Measurements from ENCODE around the gene CDC42EP5.
A peak's percentile ranks its signal among the peaks of the same experiment; 100 is the strongest.
"Not testable (repeated sequence)": the region's sequence is repeated elsewhere in the genome, so short reads cannot be mapped to it uniquely, and the experiment has no call there.

The CDC42EP5 gene

DNA sequence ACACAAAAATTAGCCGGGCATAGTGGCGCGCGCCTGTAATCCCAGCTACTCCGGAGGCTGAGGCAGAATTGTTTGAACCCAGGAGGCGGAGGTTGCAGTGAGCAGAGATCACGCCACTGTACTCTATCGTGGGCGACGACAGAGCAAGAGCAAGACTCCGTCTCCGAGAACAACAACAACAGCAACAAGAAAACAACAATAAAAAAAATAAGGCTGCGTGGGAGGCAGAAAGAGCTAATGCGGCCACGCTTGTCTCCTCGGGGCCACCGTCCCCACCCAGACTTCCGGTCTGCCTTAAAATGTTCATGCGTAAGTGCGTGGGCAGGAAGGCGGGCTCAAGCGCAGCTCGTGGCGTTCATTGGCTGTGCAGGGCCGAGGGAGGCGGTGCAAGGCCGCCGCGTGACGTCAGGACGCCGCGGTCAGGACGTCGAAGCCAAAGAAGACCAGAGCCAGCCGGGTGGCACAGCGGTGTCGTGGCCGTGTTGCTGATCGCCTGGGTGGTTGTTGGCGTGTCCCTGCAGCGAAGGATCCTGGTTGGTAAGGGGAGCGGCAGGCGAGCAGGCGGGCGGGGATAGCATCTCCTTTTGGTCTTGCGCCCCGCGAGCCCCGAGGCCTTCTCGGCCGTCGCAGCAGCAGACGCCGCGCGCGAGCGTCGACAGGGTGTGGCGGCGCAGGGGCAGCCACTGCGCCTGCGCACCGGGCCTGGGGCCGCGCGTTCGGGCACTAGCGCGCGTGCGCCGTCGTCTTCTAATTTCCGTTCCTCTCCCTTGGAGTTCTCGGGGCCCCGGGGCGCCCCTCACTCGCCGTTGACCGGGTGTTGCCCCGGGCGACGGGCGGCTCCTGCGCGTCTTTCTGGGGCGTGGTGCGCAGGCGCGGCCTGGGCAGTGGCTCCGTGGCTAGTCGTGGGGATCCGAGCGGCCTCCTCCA, 24.1 kb downstream of the CDC42EP5 start, which contains the start of gene LENG8:
TSS of gene LENG8 (plus strand) at position 426 of the 927 bp plus-strand sequence. CDS start 2,146 bp downstream, outside the sequence.
- DNase-seq (ENCODE audit: low read depth in 2 of 2) = peak; percentile 90 to 94

DNA sequence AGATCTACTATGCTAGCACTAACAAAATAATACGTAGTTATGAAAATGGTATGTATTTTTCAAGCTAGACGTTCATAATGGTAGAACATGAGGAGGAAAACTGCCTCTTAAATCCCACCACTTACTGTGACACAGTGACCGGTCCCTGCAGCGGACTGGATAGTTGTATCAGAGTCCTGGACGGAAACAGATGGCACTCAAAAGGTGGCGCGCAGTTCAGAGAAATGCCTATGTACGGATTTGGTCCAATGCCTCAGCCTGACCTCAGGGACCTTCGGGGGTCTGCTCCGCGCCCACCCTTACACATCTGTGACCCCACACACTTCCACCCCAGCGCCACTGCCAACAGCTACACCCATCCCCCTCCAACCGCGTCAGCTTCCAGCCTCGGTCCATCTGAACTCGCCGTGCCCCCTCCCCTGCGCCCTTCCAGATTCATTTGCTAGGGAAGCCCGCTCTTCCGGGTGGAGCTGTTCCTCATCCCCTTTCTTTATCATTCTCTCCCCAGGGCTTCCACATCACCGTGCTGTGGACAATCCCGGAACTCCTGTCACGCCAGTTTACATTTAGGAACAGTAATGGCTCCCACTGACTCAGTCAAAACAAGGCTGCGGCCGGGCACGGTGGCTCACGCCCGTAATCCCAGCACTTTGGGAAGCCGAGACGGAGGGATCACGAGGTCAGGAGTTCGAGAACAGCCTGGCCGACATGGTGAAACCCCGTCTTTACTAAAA, 24.9 kb downstream of the CDC42EP5 start:
- DNase-seq (ENCODE audit: low read depth in 2 of 2) = peak in 1 of 2 donors; percentile 27

DNA sequence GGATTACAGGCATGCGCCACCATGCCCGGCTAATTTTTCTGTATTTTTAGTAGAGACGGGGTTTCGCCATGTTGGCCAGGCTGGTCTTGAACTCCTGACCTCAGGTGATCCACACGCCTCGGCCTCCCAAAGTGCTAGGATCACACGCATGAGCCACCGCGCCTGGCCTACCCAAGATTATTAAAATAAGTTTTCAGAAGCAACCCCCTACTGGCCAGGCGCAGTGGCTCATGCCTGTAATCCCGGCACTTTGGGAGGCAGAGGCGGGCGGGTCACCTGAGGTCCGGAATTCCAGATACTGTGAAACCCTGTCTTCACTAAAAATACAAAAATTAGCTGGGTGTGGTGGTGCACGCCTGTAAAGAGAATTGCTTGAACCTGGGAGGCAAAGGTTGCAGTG, 26.7 kb downstream of the CDC42EP5 start:
- not testable (repeated sequence) for DNase-seq (ENCODE audit: low read depth in 2 of 2)

DNA sequence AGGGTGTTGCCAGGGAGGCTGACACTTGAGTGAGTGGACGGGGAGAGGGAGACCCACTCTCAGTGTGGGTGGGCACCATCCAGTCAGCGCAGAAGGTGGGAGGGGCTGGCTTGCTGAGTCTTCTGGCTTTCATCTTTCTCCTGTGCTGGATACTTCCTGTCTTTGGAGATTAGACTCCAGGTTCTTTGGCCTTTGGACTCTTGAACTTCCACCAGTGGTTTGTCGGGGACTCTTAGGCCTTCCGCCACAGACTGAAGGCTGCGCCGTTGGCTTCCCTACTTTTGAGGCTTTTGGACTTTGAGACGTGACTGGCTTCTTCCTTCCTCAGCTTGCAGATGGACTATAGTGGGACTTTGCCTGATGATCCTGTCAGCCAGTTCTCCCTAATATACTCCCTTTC, 28.4 kb downstream of the CDC42EP5 start:
- DNase-seq (ENCODE audit: low read depth in 2 of 2) = no peak

DNA sequence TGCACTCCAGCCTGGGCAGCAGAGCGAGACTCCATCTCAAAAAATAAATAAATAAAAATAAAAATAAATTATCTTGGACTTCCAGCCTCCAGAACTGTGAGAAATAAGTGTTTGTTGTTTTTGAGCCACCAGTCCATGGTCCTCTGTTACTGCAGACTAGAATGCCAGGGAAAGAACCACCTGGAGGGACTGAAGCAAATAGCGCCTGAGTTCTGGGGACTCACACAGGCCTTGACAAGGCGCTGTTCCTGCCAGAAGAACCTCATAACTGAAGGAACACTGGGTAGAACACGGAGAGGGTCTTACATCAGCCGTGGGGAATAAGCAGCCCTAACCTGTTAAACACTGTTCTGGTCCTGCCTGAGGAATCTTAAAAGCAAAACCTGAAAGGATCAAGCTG, 32.5 kb downstream of the CDC42EP5 start:
- no peak for DNase-seq (ENCODE audit: low read depth in 2 of 2)

DNA sequence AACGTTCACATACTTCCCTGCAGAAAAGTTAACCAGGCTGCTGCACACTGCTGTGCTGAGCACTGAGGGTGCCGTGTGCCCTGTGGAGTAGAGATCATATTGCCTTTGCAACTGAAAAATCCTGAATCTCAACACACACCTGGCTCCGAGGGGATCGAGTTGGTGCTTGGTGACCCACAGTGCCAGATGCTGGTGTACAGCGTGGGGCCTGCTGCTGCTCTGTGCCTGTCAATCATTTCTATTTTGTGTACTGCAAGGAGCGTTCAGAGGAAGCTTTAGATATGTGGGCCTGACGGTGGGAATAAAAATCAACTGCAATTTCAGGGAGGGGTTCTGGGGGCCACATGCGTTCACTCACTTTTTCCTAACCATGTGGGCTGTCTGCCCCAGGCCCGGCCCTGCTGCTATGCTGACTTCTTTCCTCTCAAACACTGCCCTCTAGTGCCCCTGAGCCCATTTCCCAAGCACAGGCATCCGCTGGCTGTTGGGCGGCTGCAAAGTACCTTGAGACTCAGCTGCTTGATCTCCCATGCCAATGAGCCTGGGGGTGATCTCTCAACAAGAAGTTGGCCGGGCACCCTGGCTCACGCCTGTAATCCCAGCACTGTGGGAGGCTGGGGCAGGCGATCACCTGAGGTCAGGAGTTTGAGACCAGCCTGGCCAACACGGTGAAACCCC, 33.8 kb downstream of the CDC42EP5 start:
- no peak for DNase-seq (ENCODE audit: low read depth in 2 of 2)

DNA sequence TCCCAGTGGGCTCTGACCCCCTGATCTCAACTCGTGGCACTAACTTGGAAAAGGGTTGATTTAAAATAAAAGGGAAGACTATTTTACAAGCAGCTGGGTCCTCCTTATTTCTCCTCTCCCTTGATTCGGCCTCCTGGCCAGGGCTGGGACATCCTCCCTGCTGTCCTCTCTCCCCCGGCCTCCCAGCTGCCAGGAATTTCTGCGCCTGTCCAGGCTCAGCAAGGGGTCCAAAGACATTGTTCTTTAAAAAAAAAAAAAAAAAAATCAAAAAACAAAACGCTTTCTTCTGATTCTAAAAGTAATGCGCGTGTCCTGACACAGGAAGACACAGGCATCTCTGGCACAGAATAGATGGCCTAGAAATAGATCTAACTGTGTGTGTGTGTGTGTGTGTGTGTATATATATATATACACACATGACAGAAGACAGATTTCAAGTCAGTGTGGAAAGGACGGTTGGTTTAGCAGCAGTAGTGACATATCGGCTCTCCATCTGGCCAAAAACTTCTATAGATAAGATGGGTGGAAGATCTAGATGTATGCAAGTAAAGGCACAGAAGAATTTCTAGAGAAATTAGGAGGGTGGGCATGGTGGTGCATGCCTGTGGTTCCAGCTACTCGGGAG, 36.4 kb downstream of the CDC42EP5 start:
- DNase-seq (ENCODE audit: low read depth in 2 of 2) = no peak

DNA sequence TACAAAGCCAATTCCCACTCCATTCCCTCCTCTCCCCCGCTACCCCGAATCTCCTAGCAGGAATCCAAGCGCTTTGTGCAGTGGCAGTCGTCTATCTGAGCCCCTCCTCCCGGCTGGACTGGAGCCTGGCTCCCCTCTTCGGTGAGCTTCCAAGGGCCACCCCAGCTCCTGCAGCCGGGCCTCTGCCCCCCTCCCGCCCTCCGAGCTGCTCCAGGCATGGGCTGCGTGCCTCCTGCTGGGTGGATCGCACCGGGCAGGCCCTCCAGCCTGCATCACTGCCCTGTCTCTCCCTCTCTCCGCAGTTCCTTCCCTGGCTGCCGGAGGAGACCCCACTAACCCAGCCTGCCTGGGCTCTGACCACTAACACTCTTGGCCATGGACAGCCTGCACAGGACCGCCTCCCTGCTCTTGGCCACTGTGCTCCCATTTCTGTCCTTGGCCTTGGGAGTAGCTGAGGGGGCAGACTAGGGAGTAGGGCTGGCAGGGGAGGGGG, 37.0 kb downstream of the CDC42EP5 start:
- no peak for DNase-seq (ENCODE audit: low read depth in 2 of 2)

DNA sequence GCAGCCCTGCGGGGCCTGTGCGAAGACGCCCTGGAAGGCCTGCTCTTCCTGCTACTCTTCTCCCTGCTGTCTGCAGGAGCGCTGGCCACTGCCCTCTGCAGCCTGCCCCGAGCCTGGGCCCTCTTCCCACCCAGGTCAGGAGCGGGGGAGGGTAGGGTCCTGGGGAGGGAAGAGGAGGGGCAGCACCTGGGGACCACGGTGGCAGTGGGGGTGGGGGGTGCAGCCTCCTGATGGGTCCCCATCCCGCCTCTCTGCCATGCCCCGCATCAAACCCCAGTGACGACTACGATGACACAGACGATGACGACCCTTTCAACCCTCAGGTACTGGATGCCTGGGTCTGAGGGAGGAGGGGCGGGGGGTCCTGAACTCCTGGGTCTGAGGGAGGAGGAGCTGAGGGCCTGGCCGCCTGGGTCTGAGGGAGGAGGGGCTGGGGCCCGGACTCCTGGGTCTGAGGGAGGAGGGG, 37.5 kb downstream of the CDC42EP5 start:
- no peak for DNase-seq (ENCODE audit: low read depth in 2 of 2)

DNA sequence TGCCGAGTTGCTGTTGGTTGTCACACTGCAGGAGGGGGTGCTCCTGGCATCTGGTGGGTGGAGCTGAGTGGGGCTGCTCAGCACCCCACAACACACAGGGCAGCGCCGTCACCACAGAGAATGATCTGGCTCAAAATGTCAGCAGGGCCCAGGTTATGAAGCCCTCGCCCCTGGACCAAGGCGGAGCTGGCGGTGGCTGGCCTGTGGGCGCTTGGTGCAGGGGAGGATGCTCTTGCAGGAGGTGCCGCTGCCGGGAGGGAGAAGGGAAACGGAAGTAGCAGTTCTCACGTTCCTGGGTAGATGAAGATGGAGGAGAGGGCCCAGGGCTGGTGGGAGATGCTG, 38.3 kb downstream of the CDC42EP5 start:
- no peak for DNase-seq (ENCODE audit: low read depth in 2 of 2)

DNA sequence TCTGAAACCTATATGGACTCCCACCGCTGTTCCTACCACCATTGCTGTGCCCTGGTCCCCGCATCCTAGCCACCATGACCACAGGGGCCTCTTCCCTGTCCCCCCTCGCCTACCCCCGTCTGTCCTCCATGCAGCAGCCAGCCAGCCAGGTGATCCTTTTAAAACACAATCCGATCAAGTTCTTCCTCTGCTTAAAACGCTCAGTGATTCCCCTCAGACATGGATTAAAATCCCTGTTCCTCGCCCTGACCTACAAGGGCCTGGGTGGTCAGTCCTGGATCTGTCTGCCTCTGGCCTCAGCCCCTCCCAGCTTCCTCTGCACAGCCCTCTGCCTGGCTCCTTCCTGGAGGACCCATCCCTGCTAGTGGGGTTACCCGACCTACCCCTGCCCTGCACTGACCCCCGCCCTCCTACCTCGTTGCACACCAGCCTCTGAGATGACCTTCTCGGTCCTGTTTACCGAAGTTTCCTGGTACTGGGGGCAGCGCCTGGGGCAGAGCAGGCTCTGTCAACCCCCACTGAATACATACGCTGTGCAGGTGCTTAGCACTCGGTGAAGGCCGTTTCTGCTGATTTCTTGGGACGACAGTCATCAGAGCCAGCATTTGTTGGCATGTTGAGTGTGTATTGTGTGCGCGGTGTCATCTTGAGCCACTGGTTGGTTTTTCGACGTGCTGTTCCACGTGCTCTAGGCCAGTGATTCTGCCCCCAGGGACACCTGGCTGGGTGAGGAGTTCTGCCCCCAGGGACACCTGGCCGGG, 38.8 kb downstream of the CDC42EP5 start:
- no peak for DNase-seq (ENCODE audit: low read depth in 2 of 2)

DNA sequence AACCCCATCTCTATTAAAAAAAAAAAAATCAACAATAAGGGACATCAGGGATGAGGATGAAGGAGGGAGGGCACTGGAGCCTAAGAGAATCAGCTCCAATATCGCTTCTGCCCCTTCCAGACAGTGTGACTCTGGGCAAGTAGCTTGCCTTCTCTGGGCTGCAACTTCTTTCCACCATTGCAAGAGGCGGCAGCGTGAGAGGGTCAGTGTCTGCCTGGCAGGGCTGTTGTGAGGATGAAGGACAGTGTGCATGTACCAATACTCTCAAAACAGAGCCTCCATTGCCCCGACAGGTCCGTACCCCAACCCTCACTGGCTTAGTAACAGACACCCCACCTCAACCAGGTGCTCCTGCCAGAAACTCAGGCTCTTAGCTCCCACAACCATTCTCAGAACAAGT, 39.4 kb downstream of the CDC42EP5 start:
- no peak for DNase-seq (ENCODE audit: low read depth in 2 of 2)

DNA sequence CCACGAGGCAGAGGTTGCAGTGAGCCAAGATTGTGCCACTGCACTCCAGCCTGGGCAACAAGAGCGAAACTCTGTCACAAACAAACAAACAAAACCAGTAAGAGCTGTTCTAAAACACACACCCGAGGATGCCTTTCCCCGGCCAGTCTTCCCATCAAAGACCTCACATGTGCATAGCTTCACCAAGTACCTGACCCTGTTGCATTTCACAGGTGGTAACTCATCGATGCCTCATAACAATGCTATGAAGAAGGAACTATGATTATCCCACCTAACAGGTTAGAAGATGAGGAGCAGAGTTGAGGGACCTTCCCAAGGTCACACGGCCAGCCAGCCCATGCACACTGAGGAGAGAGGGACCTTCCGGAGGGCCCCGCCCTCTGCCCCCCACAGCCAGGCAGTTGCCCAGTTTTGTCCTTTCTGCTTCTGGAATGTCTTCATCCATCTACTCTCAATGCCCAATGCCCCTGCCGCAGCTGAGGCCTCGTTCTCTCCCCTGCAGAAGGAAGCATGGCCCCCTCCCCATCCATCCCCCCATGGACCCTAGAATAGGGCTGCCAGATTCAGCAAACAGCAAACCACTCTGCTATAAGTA, 40.9 kb downstream of the CDC42EP5 start:
- no peak for DNase-seq (ENCODE audit: low read depth in 2 of 2)

DNA sequence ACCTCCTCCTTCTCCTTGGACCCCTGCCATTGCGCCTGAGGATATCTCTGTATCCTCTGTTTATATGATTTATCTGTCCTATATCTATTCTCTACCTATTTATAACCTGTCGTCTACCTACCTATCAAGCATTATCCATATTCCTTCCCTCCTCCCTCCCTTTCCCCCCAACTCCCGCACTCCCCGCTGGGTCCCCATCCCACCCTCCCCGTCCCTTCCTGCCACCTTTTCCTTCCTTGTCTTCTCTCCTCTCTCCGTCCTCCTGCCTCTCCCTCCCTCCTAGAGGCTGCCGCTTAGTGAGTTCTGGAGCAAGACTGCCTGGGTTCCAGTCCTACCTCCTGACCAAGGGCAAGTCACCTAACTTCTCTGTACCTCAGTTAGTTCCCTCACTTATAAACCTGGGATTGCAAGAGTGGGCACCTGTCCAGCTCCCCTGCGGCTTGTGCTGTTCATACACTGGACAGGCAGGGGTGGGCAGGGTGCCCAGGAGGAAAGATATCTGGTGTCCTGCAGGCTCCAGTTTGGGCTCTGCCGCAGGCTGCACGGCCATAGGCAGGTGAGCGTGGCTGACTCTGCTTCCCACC, 41.7 kb downstream of the CDC42EP5 start:
- no peak for DNase-seq (ENCODE audit: low read depth in 2 of 2)

DNA sequence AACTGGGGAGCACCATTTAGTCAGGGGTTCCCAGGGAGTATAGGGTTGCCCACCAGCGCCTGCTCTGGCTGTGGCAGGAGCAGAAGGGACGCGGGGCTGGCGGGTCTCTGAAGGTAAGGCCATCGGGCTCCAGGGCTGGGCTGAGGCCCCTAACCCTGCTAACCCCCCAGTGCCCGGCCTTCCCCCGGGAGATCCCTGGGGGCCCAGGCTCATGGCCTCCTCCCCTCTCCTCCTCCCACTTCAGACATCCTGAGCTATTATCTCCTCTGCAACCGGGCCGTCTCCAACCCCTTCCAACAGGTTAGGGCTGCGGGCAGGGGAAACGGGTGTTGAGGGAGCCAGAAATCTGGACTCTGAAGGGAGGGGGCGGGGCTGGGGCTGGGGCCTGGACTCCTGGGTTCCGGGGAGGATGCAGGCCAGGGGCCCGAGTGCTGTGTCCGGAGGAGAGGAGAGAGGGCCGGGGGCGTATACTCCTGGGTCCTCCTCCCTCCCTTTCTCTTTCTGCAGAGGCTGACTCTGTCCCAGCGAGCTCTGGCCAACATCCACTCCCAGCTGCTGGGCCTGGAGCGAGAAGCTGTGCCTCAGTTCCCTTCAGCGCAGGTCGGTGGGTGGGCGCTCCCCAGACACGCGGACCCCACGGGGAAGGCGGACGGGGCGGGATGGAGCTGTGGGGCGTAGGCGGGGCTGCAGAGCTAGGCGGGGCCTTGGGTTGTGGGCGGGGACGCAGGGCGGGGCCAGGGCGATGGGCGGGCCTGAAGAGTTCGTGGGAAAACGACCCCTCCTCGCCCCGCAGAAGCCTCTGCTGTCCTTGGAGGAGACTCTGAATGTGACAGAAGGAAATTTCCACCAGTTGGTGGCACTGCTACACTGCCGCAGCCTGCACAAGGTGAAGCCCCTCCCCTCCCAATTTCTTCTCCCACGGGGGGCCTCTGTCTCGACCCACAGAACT, 42.5 kb downstream of the CDC42EP5 start:
- peak in 1 of 2 donors; percentile 25 for DNase-seq (ENCODE audit: low read depth in 2 of 2)

DNA sequence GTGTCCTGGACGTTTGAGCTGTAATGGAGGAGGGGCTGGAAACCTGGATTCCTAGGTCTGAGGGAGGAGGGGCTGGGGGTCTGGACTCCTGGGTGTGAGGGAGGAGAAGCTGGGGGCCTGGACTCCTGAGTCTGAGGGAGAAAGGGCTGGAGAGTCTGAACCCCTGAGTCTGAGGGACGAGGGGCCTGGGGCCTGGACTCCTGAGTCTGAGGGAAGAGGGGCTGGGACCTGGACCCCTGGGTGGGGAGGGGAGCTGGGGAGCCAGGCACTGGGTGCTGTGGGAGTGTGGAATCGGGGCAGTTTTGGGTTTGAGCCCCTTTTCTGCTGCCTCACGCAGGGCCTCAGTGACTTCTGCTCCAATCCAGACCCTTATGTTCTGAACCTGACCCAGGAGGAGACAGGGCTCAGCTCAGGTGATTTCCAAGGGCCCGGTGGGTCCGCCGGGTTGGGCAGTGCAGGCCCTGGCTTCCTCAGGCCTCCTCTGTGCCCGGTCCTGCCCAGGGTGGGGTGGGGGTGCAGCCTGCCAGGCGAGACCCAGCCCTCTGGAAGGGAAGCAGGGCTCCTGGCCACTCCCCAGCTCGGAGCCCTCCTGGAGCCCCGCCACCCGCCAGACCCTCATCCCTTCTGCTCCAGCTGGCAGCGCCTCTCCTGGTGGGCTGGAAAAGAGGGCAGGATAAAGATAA, 43.4 kb downstream of the CDC42EP5 start:
- no peak for DNase-seq (ENCODE audit: low read depth in 2 of 2)

DNA sequence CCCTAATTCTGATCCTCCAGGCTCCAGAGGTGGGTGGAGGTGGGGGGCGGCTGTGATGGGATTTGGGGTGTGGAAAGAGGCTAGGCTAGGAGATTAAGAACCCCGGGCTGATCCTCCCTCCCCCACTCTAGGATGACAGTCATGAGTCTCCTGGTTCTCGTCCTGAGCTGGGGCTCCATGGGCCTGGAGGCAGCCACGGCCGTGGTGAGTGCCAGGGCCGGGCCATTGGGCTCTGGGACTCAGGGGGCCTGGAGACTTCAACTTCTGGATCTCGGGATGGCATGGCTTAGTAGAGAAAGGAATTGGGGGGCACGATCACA, 44.0 kb downstream of the CDC42EP5 start:
- no peak for DNase-seq (ENCODE audit: low read depth in 2 of 2)

Data from stimulated activated CD4-positive, alpha-beta T cell treated with anti-CD3 and anti-CD28 coated beads, Interleukin-1b, Interleukin-23, amount 100 ng/mL, for 1 hour (primary cell).